ENCODE measurements around the gene HMGCR. TPM values are rescaled to one million over a fixed set of nuclear protein-coding genes. Genes with fewer than 3 reads are reported as not detected.

HMGCR gene
- total RNA-seq (2014; rRNA removed; shearing (Covaris generic)), result 331 and 381 TPM in 2 replicates
- polyA plus RNA-seq (2016; fragmentation: Nextera tagmentation; extraction: Ambion mirVana), result 60.6 and 72.2 TPM in 2 replicates
- long read RNA-seq, full-length matches to known transcripts, result 6 of 17 reads
- long read RNA-seq, partial matches to known transcripts, result 11 of 17 reads
- long read RNA-seq, other reads (novel, unspliced or antisense), result 0 of 17 reads

DNA sequence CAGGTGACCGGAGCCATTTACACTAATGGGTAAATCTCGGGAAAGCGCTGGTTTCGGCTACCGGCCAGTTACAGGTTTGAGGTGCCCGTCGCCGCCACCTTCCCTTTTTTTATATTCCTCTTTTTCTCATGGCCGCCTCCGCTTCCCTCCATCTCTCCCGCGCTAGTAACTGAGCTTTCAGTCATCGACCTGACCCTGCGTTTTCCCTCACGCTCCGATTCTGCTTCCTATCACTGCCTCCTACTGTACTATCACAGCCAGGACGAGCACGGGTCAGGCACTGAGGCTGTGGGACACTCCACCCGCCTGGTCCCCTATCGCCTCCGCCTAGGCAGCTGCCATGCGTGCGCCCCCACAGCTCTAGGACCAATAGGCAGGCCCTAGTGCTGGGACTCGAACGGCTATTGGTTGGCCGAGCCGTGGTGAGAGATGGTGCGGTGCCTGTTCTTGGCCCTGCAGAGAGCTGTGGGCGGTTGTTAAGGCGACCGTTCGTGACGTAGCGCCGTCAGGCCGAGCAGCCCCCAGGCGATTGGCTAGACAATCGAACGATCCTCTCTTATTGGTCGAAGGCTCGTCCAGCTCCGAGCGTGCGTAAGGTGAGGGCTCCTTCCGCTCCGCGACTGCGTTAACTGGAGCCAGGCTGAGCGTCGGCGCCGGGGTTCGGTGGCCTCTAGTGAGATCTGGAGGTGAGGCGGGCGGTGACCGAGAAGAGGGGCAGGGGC, at the start of gene HMGCR:
Gene HMGCR (plus strand): TSS at position 606 of the 722 bp plus-strand sequence. CDS start 5,386 bp downstream, outside the sequence.
- no peak for TF ChIP-seq EZH2 (IDR thresholded peaks at IDR 0.05; ENCODE audit: low read depth, unreplicated experiment)
- TF ChIP-seq REST (IDR thresholded peaks at IDR 0.05; ENCODE audit: unreplicated experiment), result no peak
- peak in 1 of 2 experiments; percentile 72; a peak in 3 of 4 replicates for TF ChIP-seq CTCF (conservative IDR thresholded peaks at IDR 0.05; ENCODE audit: low read depth in 2 of 2)
- TF ChIP-seq CREB1 (CRISPR knock-in tag; IDR thresholded peaks at IDR 0.05; ENCODE audit: low read depth), result peak; percentile 90
- no peak for TF ChIP-seq ZNF331 (CRISPR knock-in tag; IDR thresholded peaks at IDR 0.05; ENCODE audit: low read depth)
- TF ChIP-seq, protein P1, sequence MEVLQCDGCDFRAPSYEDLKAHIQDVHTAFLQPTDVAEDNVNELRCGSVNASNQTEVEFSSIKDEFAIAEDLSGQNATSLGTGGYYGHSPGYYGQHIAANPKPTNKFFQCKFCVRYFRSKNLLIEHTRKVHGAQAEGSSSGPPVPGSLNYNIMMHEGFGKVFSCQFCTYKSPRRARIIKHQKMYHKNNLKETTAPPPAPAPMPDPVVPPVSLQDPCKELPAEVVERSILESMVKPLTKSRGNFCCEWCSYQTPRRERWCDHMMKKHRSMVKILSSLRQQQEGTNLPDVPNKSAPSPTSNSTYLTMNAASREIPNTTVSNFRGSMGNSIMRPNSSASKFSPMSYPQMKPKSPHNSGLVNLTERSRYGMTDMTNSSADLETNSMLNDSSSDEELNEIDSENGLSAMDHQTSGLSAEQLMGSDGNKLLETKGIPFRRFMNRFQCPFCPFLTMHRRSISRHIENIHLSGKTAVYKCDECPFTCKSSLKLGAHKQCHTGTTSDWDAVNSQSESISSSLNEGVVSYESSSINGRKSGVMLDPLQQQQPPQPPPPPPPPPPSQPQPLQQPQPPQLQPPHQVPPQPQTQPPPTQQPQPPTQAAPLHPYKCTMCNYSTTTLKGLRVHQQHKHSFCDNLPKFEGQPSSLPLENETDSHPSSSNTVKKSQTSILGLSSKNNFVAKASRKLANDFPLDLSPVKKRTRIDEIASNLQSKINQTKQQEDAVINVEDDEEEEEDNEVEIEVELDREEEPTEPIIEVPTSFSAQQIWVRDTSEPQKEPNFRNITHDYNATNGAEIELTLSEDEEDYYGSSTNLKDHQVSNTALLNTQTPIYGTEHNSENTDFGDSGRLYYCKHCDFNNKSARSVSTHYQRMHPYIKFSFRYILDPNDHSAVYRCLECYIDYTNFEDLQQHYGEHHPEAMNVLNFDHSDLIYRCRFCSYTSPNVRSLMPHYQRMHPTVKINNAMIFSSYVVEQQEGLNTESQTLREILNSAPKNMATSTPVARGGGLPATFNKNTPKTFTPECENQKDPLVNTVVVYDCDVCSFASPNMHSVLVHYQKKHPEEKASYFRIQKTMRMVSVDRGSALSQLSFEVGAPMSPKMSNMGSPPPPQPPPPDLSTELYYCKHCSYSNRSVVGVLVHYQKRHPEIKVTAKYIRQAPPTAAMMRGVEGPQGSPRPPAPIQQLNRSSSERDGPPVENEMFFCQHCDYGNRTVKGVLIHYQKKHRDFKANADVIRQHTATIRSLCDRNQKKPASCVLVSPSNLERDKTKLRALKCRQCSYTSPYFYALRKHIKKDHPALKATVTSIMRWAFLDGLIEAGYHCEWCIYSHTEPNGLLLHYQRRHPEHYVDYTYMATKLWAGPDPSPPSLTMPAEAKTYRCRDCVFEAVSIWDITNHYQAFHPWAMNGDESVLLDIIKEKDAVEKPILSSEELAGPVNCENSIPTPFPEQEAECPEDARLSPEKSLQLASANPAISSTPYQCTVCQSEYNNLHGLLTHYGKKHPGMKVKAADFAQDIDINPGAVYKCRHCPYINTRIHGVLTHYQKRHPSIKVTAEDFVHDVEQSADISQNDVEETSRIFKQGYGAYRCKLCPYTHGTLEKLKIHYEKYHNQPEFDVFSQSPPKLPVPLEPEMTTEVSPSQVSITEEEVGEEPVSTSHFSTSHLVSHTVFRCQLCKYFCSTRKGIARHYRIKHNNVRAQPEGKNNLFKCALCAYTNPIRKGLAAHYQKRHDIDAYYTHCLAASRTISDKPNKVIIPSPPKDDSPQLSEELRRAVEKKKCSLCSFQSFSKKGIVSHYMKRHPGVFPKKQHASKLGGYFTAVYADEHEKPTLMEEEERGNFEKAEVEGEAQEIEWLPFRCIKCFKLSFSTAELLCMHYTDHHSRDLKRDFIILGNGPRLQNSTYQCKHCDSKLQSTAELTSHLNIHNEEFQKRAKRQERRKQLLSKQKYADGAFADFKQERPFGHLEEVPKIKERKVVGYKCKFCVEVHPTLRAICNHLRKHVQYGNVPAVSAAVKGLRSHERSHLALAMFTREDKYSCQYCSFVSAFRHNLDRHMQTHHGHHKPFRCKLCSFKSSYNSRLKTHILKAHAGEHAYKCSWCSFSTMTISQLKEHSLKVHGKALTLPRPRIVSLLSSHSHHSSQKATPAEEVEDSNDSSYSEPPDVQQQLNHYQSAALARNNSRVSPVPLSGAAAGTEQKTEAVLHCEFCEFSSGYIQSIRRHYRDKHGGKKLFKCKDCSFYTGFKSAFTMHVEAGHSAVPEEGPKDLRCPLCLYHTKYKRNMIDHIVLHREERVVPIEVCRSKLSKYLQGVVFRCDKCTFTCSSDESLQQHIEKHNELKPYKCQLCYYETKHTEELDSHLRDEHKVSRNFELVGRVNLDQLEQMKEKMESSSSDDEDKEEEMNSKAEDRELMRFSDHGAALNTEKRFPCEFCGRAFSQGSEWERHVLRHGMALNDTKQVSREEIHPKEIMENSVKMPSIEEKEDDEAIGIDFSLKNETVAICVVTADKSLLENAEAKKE (CRISPR knock-in tag; IDR thresholded peaks at IDR 0.05), result no peak
- TF ChIP-seq NANOG (IDR thresholded peaks at IDR 0.05; ENCODE audit: borderline replicate concordance), result 0 out of 2 replicates have a peak, but pooled peaks have one; percentile 42
- peak; percentile 96 for TF ChIP-seq POLR2AphosphoS5 (IDR thresholded peaks at IDR 0.05; ENCODE audit: low read depth)
- TF ChIP-seq STAT1 (IDR thresholded peaks at IDR 0.05; ENCODE audit: unreplicated experiment), result no peak
- no peak for TF ChIP-seq ZNF114 (CRISPR knock-in tag; IDR thresholded peaks at IDR 0.05)
- TF ChIP-seq, protein P2, sequence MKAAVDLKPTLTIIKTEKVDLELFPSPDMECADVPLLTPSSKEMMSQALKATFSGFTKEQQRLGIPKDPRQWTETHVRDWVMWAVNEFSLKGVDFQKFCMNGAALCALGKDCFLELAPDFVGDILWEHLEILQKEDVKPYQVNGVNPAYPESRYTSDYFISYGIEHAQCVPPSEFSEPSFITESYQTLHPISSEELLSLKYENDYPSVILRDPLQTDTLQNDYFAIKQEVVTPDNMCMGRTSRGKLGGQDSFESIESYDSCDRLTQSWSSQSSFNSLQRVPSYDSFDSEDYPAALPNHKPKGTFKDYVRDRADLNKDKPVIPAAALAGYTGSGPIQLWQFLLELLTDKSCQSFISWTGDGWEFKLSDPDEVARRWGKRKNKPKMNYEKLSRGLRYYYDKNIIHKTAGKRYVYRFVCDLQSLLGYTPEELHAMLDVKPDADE (IDR thresholded peaks at IDR 0.05), result 0 out of 2 replicates have a peak, but pooled peaks have one; percentile 34

More for the DNA sequence above, at the start of gene HMGCR:
- H4K20me1 ChIP-seq (replicated peaks; ENCODE audit: insufficient read depth), result peaks cover 39% of the 10 kb centered on the region
- H3K4me1 ChIP-seq (ENCODE audit: insufficient read depth), result peaks cover 9% of the 10 kb centered on the region; the same call in 1 of the 2 replicates
- H2AFZ ChIP-seq, result no peak within 1 kb of the TSS
- H3K27me3 ChIP-seq (ENCODE audit: insufficient read depth), result no peaks in the 10 kb centered on the region
- H3K4me2 ChIP-seq, result peak within 1 kb of the TSS; percentile 95
- H3K27ac ChIP-seq (ENCODE audit: low read depth), result peak within 1 kb of the TSS; percentile 69
- peaks cover 47% of the 10 kb centered on the region for H3K79me2 ChIP-seq (replicated peaks; ENCODE audit: insufficient read depth)
- no peak within 1 kb of the TSS for H3K4me3 Mint-ChIP-seq
- H3K36me3 ChIP-seq (ENCODE audit: insufficient read depth), result no peaks in the 10 kb centered on the region
- no peaks in the 10 kb centered on the region for H3F3A ChIP-seq (replicated peaks; ENCODE audit: low read depth)
- peak within 1 kb of the TSS; percentile 94 for H3K4me3 ChIP-seq
- peaks cover 10% of the 10 kb centered on the region; the same call in 2 of the 3 replicates for H3K9me3 Mint-ChIP-seq
- H3K27ac Mint-ChIP-seq, result no peak within 1 kb of the TSS
- H3K36me3 Mint-ChIP-seq (ENCODE audit: low read depth), result peaks cover 23% of the 10 kb centered on the region
- no peaks in the 10 kb centered on the region for H3K9me2 ChIP-seq (ENCODE audit: insufficient read depth)
- ATAC-seq (peak; percentile 96), DNase-seq (ENCODE audit: low spot score) (peak; percentile 99)
- H3K27me3 Mint-ChIP-seq (ENCODE audit: insufficient read depth, low read depth, poor library complexity), result peaks cover 4% of the 10 kb centered on the region
- H3K4me1 Mint-ChIP-seq, result peaks cover 21% of the 10 kb centered on the region

All from GM23338 (cell line).